ENCODE measurements around the gene SLC7A7.
"Not testable (repeated sequence)": the region's sequence is repeated elsewhere in the genome, so short reads cannot be mapped to it uniquely, and the experiment has no call there.

The SLC7A7 gene

GRCh38 chr14:22780105-22780679, 35.0 kb downstream of the SLC7A7 start:
- TF ChIP-seq TSHZ1 (tag by site-specific recombination; IDR thresholded peaks at IDR 0.05; ENCODE audit: borderline replicate concordance) (no peak), ZNF366 (tag by site-specific recombination; conservative IDR thresholded peaks at IDR 0.05) (no peak), ZNF600 (tag by site-specific recombination; IDR thresholded peaks at IDR 0.05) (0 out of 2 replicates have a peak, but pooled peaks have one; percentile 32), YY1 (tag by site-specific recombination; IDR thresholded peaks at IDR 0.05) (no peak), ZFP3 (tag by site-specific recombination; IDR thresholded peaks at IDR 0.05; ENCODE audit: low read depth) (no peak), ZNF292 (tag by site-specific recombination; IDR thresholded peaks at IDR 0.05; ENCODE audit: borderline replicate concordance, low read depth) (no peak), ZNF121 (tag by site-specific recombination; IDR thresholded peaks at IDR 0.05) (no peak), ZNF664 (tag by site-specific recombination; IDR thresholded peaks at IDR 0.05) (no peak)
- TF ChIP-seq, protein P1, sequence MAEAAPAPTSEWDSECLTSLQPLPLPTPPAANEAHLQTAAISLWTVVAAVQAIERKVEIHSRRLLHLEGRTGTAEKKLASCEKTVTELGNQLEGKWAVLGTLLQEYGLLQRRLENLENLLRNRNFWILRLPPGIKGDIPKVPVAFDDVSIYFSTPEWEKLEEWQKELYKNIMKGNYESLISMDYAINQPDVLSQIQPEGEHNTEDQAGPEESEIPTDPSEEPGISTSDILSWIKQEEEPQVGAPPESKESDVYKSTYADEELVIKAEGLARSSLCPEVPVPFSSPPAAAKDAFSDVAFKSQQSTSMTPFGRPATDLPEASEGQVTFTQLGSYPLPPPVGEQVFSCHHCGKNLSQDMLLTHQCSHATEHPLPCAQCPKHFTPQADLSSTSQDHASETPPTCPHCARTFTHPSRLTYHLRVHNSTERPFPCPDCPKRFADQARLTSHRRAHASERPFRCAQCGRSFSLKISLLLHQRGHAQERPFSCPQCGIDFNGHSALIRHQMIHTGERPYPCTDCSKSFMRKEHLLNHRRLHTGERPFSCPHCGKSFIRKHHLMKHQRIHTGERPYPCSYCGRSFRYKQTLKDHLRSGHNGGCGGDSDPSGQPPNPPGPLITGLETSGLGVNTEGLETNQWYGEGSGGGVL (tag by site-specific recombination; IDR thresholded peaks at IDR 0.05) = no peak
- Histone ChIP-seq H3K4me3 (ENCODE audit: low read depth, low read length) (no peak overlapping the region), H3K27ac (ENCODE audit: extremely low read depth, low read depth, low read length) (no peak overlapping the region), H3K4me1 (ENCODE audit: control insufficient read depth, insufficient read depth, low read length) (no peaks in the 10 kb centered on the region), H3K9me3 (ENCODE audit: control insufficient read depth, insufficient read depth, low read depth, low read length) (no peaks in the 10 kb centered on the region), H3K36me3 (ENCODE audit: control insufficient read depth in 2 of 2, insufficient read depth in 1 of 2, low read length in 2 of 2) (peaks cover 0 to 3% of the 10 kb centered on the region in 2 experiments; a peak in 1 of 3 replicates)
- ChIA-PET POLR2A (no interaction called here), CTCF (interaction anchor here (0.6 to 3.5 kb wide), 3 partner anchors 41 to 73 kb away, joined by 3 to 18 read pairs (median 3); no protein-coding TSS in a partner anchor)

DNA sequence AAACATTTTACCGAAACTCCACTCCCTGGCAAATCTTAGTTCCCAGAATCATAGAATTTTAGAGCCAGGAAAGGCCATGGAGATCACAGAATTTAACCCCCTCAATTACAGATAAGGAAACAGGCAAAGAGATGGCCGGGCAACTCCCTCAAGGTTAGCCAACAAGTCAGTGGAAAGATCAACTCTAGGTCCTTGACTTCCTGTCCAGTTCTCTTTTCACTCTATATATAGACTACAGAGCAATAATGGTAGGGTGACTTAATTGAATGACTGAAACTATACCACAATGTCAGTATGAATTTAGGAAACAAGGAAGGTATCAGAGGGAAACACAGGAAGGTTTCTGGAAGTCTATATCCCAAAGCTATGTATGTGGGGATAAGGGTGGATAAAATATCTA, 37.2 kb downstream of the SLC7A7 start:
- Histone ChIP-seq H3K27ac (ENCODE audit: extremely low read depth, low read depth, low read length) (no peak overlapping the region), H3K4me1 (ENCODE audit: control insufficient read depth, insufficient read depth, low read length) (no peaks in the 10 kb centered on the region), H3K36me3 (ENCODE audit: control insufficient read depth in 2 of 2, insufficient read depth in 1 of 2, low read length in 2 of 2) (peaks cover 0 to 18% of the 10 kb centered on the region in 2 experiments; a peak in 1 of 3 replicates), H3K9me3 (ENCODE audit: control insufficient read depth, insufficient read depth, low read depth, low read length) (no peaks in the 10 kb centered on the region), H3K4me3 (ENCODE audit: low read depth, low read length) (no peak overlapping the region)
- ChIA-PET CTCF (interaction anchor here (0.5 to 4.5 kb wide), 16 partner anchors 11 to 811 kb away, joined by 3 to 34 read pairs (median 4); no protein-coding TSS in a partner anchor), POLR2A (interaction anchor here (1.1 kb wide), 1 partner anchor 12 kb away, joined by 7 read pairs; no protein-coding TSS in a partner anchor)
- no peak for TF ChIP-seq KLF1 (tag by site-specific recombination; IDR thresholded peaks at IDR 0.05)
- TF ChIP-seq SP3 (tag by site-specific recombination; IDR thresholded peaks at IDR 0.05) = no peak
- TF ChIP-seq ZNF692 (tag by site-specific recombination; IDR thresholded peaks at IDR 0.05) = no peak
- TF ChIP-seq SETDB1 (IDR thresholded peaks at IDR 0.05; ENCODE audit: insufficient read length, low read length) = no peak
- no peak for TF ChIP-seq ZSCAN16 (tag by site-specific recombination; IDR thresholded peaks at IDR 0.05)
- no peak for TF ChIP-seq ZNF707 (tag by site-specific recombination; IDR thresholded peaks at IDR 0.05)
- TF ChIP-seq ZBTB17 (tag by site-specific recombination; IDR thresholded peaks at IDR 0.05) = no peak
- no peak for TF ChIP-seq IKZF3 (tag by site-specific recombination; IDR thresholded peaks at IDR 0.05)
- no peak for TF ChIP-seq ZBTB49 (tag by site-specific recombination; IDR thresholded peaks at IDR 0.05; ENCODE audit: low read depth)

DNA sequence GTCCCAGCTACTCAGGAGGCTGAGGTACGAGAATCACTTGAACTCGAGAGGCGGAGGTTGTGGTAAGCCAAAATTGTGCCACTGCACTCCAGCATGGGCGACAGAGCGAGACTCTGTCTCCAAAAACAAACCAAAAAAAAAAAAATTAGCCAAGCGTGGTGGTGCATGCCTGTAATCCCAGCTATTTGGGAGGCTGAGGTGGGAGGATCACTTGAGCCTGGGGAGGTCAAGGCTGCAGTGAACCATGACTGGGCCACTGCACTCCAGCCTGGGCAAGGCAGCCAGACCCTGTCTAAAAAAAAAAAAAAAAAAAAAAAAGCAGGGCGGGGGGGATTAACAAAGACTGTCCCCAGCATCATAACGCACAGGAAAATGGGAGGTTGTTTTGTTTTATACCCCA, 38.4 kb downstream of the SLC7A7 start:
- CTCF ChIA-PET = interaction anchor here (0.6 to 4.5 kb wide), 10 partner anchors 10 to 217 kb away, joined by 3 to 34 read pairs (median 6); partner anchors contain the start of gene OXA1L
- H3K36me3 ChIP-seq (ENCODE audit: control insufficient read depth in 2 of 2, insufficient read depth in 1 of 2, low read length in 2 of 2) = peaks cover 2 to 28% of the 10 kb centered on the region in 2 experiments; a peak in 1 of 3 replicates
- H3K9me3 ChIP-seq (ENCODE audit: control insufficient read depth, insufficient read depth, low read depth, low read length); H3K27ac ChIP-seq (ENCODE audit: extremely low read depth, low read depth, low read length); H3K4me1 ChIP-seq (ENCODE audit: control insufficient read depth, insufficient read depth, low read length); H3K4me3 ChIP-seq (ENCODE audit: low read depth, low read length): not testable (repeated sequence)
- POLR2A ChIA-PET = interaction anchor here (0.5 kb wide), 1 partner anchor 89 kb away, joined by 3 read pairs; no protein-coding TSS in a partner anchor
